Fibroblast of lung (primary cell): Measurements from ENCODE around the gene OCLN. TPM values are rescaled to one million over a fixed set of nuclear protein-coding genes. Genes with fewer than 3 reads are reported as not detected.
A peak's percentile ranks its signal among the peaks of the same experiment; 100 is the strongest.
"Not testable (repeated sequence)": the region's sequence is repeated elsewhere in the genome, so short reads cannot be mapped to it uniquely, and the experiment has no call there.

Experiments
- DNase-seq, 2 donors: peaks; one replicate each; pipeline versions ENCODE4 v3.0.0 to v3.0.0-alpha.2; 2010; ENCODE audit warnings: low read depth in 2 of 2
- H2AFZ ChIP-seq: 2 replicates; pipeline ENCODE4 v1.5.1; 2012; ENCODE audit warnings: low read length, control low read depth, inconsistent platforms
- H3K27ac ChIP-seq: 2 replicates; pipeline ENCODE4 v1.5.1; 2011; ENCODE audit warnings: low read length, control low read depth; ENCODE audit not compliant: insufficient read depth
- H3K27me3 ChIP-seq: 2 replicates; pipeline ENCODE4 v1.5.1; 2011; ENCODE audit warnings: mild to moderate bottlenecking, low read length; ENCODE audit not compliant: control insufficient read depth, insufficient read depth
- H3K36me3 ChIP-seq: 2 replicates; pipeline ENCODE4 v1.5.1; 2011; ENCODE audit warnings: low read length; ENCODE audit not compliant: control insufficient read depth, insufficient read depth
- H3K4me1 ChIP-seq: 2 replicates; pipeline ENCODE4 v1.5.1; 2011; ENCODE audit warnings: low read length; ENCODE audit not compliant: control insufficient read depth, insufficient read depth; ENCODE audit errors: extremely low read depth
- H3K4me2 ChIP-seq: 2 replicates; pipeline ENCODE4 v1.5.1; 2011; ENCODE audit warnings: low read length, control low read depth; ENCODE audit not compliant: insufficient read depth; ENCODE audit errors: extremely low read depth
- H3K4me3 ChIP-seq, 4 experiments: fragments of 200-600 bp in 1 of 4; sonication (generic) in 1 of 4; replicated peaks in 1 of 4; 2 replicates each; pipeline ENCODE4 v1.5.1; 2011 to 2016; ENCODE audit warnings: low read length in 4 of 4, low read depth in 3 of 4, mild to moderate bottlenecking in 3 of 4, control low read depth in 2 of 4, inconsistent platforms in 1 of 4, mixed read lengths in 1 of 4; ENCODE audit not compliant: insufficient read depth in 1 of 4; ENCODE audit errors: control extremely low read depth in 1 of 4
- H3K79me2 ChIP-seq: 2 replicates; pipeline ENCODE4 v1.5.1; 2012; ENCODE audit warnings: mild to moderate bottlenecking, low read length, inconsistent platforms; ENCODE audit not compliant: control insufficient read depth, insufficient read depth
- H3K9ac ChIP-seq: 2 replicates; pipeline ENCODE4 v1.5.1; 2011; ENCODE audit warnings: mild to moderate bottlenecking, low read length, control low read depth; ENCODE audit not compliant: insufficient read depth
- H3K9me3 ChIP-seq: 2 replicates; pipeline ENCODE4 v1.5.1; 2012; ENCODE audit warnings: low read depth, low read length; ENCODE audit not compliant: control insufficient read depth, insufficient read depth
- H4K20me1 ChIP-seq: 2 replicates; pipeline ENCODE4 v1.5.1; 2011; ENCODE audit warnings: low read length; ENCODE audit not compliant: control insufficient read depth, insufficient read depth; ENCODE audit errors: extremely low read depth
- EZH2 ChIP-seq: IDR thresholded peaks from 2 replicates; pipeline ENCODE4 v1.5.1; 2012; ENCODE audit warnings: low read length, control low read depth, mild to moderate bottlenecking; ENCODE audit errors: missing control alignments
- polyA plus RNA-seq, 2 donors: library from polyadenylated mRNA; depleted of rRNA in 1 of 2; stranded (reverse) in 1 of 2; unstranded in 1 of 2; fragments of >200 nt; gene quantifications; 2 replicates each; pipeline ENCODE4 v1.2.1, GENCODE V29; 2011 to 2012; ENCODE audit warnings: missing spikeins in 1 of 2
- total RNA-seq: library from RNA; depleted of rRNA; stranded (reverse); fragments of >200 nt; gene quantifications from 2 replicates; pipeline ENCODE4 v1.2.1, GENCODE V29; 2014
- TF ChIP-seq, protein P1 (sequence below), 2 donors: IDR thresholded peaks in 1 of 2; conservative IDR thresholded peaks in 1 of 2; 1 replicate in 1 of 2; 2 replicates in 1 of 2; pipeline ENCODE4 v1.5.1; 2011 to 2012; ENCODE audit warnings: low read length in 2 of 2, control low read depth in 1 of 2, inconsistent platforms in 1 of 2, low read depth in 1 of 2, mild to moderate bottlenecking in 1 of 2

Gene OCLN
- total and polyA plus RNA-seq, 2 donors (not counting 1 experiment from before 2014, with no cell fraction given): 3.1 to 7.8 TPM

DNA sequence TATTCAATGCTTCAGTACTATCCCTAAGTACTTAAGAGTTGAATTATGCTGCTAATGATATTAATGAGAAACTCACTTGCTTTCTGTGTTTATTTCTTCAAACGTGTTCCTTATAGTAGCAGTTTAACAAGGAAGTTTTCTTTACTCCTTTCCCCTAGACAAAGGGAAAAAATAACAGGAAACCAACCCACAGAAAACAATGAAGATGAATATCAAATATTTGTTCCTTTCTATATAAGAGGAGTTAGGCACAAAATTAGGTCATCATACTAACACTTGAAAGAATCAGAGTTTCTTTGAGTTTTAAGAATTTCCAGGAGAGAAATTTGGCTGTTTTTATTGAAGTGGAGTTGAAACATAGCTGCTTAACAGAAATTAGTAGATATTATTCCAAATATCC is 15.4 kb upstream of the OCLN start:
- Histone ChIP-seq H3K9me3 (no peaks in the 10 kb centered on the region), H3K27ac (no peak overlapping the region), H3K36me3 (no peaks in the 10 kb centered on the region), H3K27me3 (no peaks in the 10 kb centered on the region), H3K4me1 (no peaks in the 10 kb centered on the region), H4K20me1 (no peaks in the 10 kb centered on the region), H3K4me3 (no peak overlapping the region), H3K4me2 (no peak overlapping the region), H2AFZ (no peak overlapping the region), H3K79me2 (no peaks in the 10 kb centered on the region), H3K9ac (no peak overlapping the region)
- no peak for DNase-seq
- no peak for TF ChIP-seq EZH2
- TF ChIP-seq, protein P1, sequence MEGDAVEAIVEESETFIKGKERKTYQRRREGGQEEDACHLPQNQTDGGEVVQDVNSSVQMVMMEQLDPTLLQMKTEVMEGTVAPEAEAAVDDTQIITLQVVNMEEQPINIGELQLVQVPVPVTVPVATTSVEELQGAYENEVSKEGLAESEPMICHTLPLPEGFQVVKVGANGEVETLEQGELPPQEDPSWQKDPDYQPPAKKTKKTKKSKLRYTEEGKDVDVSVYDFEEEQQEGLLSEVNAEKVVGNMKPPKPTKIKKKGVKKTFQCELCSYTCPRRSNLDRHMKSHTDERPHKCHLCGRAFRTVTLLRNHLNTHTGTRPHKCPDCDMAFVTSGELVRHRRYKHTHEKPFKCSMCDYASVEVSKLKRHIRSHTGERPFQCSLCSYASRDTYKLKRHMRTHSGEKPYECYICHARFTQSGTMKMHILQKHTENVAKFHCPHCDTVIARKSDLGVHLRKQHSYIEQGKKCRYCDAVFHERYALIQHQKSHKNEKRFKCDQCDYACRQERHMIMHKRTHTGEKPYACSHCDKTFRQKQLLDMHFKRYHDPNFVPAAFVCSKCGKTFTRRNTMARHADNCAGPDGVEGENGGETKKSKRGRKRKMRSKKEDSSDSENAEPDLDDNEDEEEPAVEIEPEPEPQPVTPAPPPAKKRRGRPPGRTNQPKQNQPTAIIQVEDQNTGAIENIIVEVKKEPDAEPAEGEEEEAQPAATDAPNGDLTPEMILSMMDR (conservative IDR thresholded peaks at IDR 0.05 in 1 of 2, IDR thresholded peaks at IDR 0.05 in 1 of 2; ENCODE audit: low read depth in 1 of 2, low read length in 2 of 2): no peak

DNA sequence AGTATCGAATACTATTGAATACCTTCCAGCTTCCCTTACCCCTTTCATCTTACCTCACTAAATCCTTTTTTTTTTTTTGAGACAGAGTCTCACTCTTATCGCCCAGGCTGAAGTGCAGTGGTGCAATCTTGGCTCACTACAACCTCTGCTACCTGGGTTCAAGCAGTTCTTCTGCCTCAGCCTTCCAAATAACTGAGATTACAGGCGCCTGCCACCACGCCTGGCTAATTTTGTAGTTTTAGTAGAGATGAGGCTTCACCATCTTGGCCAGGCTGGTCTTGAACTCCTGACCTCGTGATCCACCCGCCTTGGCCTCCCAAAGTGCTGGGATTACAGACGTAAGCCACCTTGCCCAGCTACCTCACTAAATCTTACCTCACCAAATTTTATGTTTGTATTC is 14.3 kb upstream of the OCLN start:
- not testable (repeated sequence) for H3K27me3 ChIP-seq, H3K79me2 ChIP-seq, H2AFZ ChIP-seq, H3K9ac ChIP-seq, H4K20me1 ChIP-seq, H3K27ac ChIP-seq, DNase-seq, H3K4me3 ChIP-seq, H3K4me2 ChIP-seq, H3K4me1 ChIP-seq, H3K36me3 ChIP-seq, H3K9me3 ChIP-seq

DNA sequence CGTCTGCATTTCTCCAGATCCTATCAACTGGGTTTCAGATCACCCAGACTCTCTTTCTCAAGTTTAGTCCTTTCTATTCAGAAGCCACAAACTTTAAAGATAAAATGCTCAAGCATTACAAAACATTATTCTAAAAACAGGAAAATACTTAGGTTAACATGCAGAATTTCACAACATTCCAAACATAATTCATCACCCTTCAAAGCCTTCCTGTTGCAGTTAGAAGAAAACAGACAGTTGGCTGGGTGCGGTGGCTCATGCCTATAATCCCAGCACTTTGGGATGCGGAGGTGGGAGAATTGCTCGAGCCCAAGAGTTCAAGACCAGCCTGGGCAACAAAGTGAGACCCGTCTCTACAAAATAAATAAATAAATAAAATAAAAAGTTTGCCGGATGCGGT is 7.7 kb upstream of the OCLN start:
- H3K27ac ChIP-seq: no peak overlapping the region
- H4K20me1 ChIP-seq: no peaks in the 10 kb centered on the region
- TF ChIP-seq, protein P1 (conservative IDR thresholded peaks at IDR 0.05 in 1 of 2, IDR thresholded peaks at IDR 0.05 in 1 of 2; ENCODE audit: low read depth in 1 of 2, low read length in 2 of 2): no peak
- TF ChIP-seq EZH2: no peak
- DNase-seq: peak in 1 of 2 donors; percentile 60
- H3K27me3 ChIP-seq: peaks cover 5% of the 10 kb centered on the region
- H3K4me1 ChIP-seq: no peaks in the 10 kb centered on the region
- no peak overlapping the region for H3K9ac ChIP-seq
- H3K9me3 ChIP-seq: no peaks in the 10 kb centered on the region
- H3K4me2 ChIP-seq: no peak overlapping the region
- no peak overlapping the region for H2AFZ ChIP-seq
- no peaks in the 10 kb centered on the region for H3K36me3 ChIP-seq
- no peak overlapping the region for H3K4me3 ChIP-seq
- no peaks in the 10 kb centered on the region for H3K79me2 ChIP-seq
